Measurements from ENCODE around the gene NCAM2.

Gene NCAM2

DNA sequence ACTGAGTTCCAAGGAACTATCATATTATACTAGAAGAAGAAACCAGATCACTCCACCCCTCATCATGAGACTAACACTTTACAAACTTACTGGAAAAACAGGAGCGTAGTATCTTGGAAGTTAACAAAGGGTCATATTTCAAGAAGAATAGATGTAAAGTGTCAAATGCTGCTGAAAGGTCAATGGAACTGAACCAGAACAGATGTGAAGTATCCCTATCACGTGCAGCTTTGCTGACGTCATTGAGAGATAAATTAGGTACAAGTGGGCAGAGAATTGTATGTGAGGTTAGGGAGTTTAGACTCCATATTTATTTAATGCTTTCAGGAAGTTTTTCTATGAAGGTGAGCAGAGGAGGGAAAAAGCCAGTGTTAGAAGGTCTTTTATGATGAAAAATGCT, 483.0 kb downstream of the NCAM2 start:
- DNase-seq: no peak

- DNase-seq: no peak
Measured at GRCh38 chr21:21508859-21509258, 510.6 kb downstream of the NCAM2 start.

DNA sequence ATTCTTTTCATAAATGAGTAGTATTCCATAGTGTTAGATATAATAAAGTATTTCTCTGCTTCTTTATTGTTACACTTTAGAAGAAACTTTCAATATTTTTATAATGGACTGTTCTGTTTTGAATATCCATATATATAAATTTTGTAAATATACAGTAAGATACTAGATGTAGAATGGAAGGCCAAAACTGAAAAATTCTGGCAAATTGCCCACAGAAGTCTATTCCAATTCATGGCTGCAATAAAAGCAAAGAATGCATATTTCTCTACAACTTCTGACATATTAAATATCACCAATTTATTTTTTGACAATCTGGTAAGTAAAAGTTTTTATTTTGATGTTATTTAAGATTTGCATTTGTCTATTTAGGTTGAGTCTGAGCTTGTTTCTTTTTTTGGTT, 532.5 kb downstream of the NCAM2 start:
- DNase-seq: no peak

DNA sequence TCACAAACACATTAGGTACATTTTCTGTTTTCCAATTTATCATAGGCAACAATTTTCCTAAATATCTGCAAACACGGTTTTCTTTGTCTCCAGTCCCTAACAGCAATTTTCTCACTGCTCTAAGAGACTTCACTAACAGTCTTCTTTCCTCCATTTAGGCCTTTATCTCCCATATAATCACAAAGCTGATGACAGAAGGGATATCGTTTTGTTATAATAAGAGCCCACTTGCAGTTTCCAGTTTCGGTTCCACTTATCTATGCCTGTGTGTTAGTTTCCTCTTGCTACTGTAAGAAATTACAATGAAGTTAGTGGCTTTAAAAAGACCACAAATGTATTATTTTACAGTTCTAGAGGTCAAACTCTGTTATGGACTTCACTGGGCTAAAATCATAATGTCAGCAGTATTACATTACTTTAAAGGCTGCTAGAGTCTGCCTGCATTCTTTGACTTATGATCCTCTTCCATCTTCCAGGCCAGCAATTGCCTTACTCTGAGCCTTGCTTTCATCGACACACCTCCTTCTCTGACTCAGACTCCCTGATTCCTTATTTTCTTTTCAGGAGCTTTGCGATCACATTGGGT, 549.3 kb downstream of the NCAM2 start:
- no peak for DNase-seq

DNA sequence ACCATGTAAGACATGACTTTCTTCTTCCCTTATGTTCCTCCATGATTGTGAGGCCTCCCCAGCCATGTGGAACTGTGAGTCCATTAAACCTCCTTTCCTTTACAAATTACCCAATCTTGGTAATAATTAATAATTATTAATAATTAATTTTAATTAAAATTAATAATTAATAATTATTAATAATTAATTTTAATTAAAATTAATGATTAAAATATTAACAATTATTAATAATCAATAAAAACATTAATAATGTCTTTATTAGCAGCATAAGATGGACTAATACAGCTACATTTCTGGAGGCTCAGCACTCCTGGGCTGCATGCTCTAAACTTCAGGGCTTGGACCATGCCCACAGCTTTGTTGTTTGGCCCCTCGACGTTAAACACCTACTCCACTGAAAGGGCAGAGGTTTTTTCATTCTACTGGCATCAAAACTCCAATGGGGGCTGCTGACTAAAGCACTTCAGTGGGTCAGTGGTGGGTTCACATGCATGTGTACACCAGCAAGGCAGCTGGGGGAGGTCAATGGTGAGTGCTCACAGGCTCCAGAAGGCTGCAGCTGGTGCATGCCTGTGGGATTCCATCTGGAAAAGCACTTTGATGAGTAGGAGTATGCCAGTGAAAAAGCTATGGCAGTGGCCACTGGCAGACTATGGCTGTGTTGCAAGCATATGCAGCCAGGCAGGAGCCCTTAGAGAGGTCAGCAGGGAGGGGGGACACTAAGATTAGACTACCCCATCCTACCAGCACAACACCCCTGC, 561.3 kb downstream of the NCAM2 start:
- no peak for DNase-seq

Data from CD4-positive, alpha-beta T cell treated with Interleukin-12 subunit alpha and Interleukin-12 subunit beta, for 1 hour (primary cell).